ENCODE measurements around the gene FAM107B.

DNA sequence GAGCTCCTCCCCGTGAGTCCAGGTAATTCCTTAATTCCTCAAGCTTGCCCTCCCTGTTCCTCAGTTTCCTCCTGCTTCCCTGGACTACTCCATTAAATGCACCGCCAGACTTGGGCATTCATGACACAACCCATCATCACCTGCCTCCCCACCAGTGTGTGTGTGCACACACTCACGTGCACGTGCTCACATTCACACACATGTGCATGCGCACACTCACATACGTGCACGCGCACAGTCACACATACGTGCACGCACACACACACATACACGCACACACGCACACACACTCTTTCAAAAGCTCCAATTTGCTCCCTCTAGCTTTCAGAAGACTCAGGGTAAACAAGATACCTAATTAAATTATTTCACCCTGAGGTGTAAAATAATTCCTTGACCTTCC, 216.7 kb downstream of the FAM107B start:
- TF ChIP-seq MAFK (IDR thresholded peaks at IDR 0.05; ENCODE audit: low read depth, low read length) (no peak), POLR2A (IDR thresholded peaks at IDR 0.05; ENCODE audit: low read depth, low read length) (no peak)
- TF ChIP-seq, protein P1, sequence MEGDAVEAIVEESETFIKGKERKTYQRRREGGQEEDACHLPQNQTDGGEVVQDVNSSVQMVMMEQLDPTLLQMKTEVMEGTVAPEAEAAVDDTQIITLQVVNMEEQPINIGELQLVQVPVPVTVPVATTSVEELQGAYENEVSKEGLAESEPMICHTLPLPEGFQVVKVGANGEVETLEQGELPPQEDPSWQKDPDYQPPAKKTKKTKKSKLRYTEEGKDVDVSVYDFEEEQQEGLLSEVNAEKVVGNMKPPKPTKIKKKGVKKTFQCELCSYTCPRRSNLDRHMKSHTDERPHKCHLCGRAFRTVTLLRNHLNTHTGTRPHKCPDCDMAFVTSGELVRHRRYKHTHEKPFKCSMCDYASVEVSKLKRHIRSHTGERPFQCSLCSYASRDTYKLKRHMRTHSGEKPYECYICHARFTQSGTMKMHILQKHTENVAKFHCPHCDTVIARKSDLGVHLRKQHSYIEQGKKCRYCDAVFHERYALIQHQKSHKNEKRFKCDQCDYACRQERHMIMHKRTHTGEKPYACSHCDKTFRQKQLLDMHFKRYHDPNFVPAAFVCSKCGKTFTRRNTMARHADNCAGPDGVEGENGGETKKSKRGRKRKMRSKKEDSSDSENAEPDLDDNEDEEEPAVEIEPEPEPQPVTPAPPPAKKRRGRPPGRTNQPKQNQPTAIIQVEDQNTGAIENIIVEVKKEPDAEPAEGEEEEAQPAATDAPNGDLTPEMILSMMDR (conservative IDR thresholded peaks at IDR 0.05; ENCODE audit: low read depth, low read length) = no peak

Measured in IMR-90 (cell line).